ENCODE results near the gene MATN4.

The MATN4 gene

DNA sequence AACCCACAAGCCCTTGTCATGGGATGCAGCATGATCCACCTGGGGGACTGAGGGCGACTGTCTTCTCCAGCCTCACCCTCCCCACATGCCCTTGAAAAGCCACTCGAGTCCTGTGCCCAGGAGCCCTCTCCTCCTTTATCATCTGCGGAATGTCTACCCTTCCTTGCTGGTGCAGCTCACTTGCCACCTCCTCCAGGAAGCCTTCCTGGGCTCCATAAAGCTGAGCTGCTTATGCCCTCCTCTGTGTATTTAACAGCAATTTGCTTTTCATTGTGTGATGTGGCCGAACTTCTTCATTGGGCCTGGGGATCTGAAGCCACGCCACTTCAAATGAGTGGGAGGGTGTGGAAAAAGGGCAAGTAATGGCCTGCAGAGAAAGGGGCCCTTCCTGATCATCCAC lies 19.2 kb downstream of the MATN4 start:
- no peak for DNase-seq

DNA sequence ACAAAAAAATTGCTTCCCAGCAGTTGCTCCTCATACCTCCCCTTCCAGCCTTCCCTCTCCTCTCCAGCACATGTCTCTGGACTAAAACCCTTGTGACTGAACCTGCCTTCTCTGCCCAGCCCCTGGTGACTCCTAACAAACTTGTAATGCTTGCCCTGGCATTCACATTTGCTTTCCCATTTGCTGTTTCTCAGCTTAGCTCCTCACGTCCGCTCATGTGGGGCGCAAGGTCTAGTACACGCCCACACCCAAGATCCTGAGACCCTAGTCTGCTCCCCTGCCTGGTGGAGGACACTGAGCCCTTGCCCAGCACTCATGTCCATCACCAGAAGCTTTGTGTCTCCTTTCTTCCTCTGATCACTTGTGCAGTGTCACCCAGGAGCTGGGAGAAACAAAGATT lies 19.7 kb downstream of the MATN4 start:
- DNase-seq: no peak

DNA sequence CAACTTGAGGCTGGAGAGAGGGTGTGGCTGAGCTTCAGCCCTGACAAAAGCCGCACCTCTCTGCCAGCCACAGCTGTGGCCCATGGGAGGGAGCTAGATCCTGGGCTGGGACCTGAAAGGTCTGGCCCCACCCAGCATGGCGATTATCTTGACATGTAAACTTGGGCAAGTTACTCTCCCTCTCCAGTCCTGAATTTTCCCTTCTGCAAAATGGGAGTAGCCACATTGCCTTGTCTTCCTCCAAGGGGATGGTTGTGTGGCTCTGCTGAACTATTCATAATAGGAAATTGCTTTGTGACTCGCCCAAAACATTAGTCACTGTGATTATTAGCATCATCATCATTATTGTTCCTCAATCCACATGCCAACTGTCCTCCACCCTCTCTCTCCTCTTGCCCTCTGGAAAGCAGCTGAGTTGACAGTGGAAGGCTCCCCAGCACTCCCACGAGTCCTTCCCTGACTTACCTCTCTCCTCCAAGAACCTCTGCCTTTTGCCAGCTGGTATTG lies 24.5 kb downstream of the MATN4 start:
- DNase-seq: no peak

DNA sequence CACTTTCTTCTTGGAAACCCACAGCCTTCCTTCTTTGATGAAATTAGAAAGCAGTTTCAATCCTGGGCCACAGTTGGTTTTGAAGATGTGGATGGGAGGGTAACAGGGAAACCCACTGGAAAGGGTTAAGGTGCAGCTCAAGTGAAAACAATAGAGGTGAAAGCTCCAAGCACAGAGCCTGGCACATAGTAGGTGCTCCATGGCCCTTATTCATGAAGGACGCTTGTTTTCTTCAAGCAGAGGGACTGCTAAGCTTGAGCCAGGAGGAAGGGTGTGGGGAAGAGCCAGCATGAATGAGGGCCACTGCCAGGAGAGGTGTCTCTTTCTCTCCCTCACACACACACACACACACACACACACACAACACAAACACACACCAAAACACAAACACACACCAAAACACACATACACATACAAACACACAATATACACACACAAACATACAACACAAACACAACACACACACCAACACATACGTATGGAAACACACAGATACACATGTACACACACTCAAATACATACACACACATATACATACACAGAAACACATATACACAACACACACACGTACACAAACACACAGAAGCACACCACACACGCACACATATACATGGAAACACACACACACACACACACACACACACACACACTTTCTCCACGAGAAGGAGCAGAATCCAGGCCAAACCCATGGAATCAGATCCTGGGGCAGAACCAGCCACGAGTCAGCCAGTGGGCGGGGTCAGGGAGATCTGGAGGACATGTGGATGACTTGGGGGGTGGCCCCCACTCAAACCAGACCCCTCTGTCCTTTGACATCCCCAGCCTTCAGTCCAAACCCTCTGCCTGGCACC lies 25.2 kb downstream of the MATN4 start:
- DNase-seq: no peak

DNA sequence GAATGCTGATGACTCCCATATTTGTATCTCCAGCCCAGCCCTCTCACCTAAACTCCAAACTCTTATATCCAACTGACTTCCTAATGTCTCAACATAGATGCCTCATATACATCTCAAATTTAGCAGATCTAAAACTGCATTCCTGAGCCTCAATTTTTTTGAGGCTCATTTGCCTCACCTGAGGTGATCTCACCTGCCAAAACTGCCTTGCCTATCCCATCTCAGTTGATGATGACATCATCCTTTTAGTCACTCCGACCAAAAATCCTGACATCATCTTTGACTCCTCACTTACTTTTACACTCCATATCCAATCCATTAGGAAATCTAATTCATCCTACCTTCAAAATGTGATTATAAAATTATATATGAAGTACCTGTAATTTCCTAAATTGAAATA lies 28.1 kb downstream of the MATN4 start:
- DNase-seq: no peak

DNA sequence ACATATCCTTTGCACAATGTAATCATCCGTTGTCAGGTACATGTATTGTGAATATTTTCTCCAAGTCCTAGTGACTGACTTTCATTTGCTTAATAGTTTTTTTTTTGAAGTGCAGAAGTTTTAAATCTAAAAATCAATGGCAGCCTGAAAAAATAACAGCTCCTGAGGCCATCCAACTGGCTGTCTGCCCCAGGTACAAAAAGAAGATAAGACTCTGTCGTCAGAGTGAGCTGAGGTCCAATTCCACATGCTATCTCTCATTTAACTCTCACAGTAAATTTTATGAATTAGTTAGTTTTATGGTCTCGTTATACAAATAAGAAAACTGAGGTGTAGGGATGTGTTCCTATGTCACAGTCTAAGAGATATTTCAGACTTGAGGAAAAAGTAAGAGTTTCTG lies 32.8 kb downstream of the MATN4 start:
- no peak for DNase-seq

DNA sequence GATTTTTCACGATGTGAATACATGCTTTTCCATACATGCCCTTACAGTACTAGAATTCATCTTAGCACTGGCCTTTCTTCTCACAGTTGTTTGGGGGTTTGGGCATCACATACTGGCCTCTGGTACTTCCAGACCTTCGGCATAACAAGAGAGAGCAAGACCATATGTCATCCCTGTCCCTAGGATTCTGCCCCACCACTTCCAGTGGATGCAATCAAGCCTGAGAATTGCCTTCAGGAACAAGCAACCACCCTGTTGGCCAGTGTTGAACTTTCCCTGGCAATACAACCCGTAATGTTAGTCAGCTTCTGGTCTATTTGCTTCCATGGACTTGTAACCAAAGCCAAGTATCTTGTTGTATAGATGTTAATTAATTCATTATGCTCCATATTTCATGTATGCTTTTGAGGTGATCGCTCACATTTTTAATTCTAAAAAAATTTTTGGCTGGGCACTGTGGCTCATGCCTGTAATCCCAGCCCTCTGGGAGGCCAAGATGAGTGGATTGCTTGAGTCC lies 38.3 kb downstream of the MATN4 start:
- no peak for DNase-seq

DNA sequence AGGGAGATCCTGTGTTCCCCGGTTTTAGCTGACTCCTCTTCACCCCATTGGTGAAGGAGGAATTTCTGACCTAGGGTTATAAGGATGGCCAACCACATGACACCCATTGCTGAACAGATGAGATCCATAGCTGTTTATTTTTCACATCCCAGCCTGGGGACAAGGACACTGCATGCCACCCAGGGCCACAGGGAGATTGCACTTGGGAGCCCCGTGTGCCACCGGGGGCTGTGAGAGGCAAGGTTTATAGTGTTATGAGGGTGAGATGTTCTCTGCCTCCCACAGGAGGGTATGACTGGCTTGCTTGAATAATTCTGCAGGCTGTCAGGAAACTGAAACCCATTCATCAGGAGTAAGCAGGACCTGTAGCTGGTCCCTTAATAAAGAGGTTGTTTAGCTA lies 39.0 kb downstream of the MATN4 start:
- no peak for DNase-seq

DNA sequence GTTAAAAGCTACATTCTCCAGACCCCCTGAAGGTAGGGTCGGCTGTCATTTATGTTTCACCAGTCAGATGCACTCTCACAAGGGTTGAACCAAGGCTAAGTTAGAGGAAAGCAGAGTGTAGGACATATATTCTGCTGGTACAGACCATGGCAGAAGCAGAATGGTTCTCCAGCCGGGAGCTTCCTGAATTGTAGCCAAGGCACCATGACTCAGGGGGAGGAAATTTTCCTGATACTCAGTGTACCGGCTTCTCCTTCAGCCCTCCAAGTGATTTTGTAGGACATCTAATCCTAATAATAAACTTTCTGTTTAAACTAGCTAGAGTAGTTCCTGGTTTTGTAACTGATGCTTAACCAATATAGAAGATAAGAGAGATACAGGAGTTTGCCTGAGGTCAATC lies 39.6 kb downstream of the MATN4 start:
- DNase-seq: no peak

DNA sequence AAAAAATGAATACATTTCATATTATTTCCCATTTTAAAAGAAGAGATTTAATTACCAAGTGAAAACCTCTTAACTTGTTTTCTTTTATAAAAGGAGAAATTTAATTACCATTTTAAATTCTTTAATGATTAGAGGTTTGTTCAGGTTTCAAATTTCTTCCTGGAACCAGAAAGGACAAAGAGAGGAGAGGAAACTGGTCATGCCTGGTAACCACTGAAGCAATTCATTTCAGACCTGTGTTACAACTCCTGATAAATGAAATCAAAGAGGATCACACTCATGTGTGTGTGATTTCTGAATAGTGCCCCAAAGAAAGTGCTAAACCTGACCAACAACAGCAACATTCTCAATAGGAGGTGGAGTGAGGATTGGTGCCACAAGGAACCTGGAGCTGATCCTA lies 41.1 kb downstream of the MATN4 start:
- no peak for DNase-seq

DNA sequence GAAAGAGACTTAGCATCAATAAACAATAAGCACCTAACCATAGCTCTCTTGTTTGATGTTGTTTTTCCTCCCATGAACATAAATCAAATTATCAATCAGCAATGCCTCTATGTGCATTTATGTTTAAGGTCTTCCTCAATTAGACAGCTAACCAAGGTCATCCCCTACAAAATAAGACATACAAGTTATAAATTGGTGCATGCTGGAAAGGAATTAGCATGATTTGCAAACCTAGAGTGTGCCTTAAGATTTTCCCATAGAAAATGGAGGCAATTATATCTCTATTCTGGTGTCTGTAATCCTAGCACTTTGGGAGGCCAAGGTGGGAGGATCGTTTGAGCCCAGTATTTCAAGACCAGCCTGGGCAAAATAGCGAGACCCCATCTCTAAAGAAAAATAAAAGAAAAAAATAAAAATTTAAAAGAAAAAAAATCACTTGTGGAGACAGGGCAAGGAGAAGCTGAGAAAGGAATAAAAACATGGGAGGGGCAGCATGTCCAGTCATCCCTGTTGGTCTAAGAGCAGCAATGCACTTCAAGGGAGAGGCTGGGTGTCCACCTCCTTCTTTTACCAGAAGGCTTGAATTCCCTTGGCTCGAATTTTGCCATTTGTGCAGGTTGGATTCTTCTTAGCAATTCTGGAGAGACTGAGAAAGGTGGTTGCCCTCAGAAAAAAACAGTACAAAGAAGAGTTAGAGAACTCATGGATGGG lies 44.4 kb downstream of the MATN4 start:
- no peak for DNase-seq

DNA sequence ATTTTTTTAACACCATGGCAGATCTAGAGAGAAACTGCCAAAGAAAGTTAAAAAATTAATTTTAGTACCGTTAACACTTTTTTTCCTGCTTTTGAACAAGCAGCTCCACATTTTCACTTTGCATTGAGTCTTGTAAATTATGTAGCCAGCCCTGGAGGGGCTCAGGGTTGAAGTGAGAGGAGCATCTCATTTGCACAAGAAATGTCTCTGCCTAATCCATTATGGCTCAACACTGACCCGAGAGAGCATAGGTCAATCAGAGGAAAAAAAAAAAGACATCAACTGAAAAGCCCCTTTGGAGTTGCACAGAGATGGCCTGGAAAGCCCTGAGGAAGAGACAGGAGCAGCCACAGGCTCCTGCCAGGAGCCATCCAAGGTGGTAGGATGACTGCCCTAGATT lies 49.4 kb downstream of the MATN4 start:
- no peak for DNase-seq

DNA sequence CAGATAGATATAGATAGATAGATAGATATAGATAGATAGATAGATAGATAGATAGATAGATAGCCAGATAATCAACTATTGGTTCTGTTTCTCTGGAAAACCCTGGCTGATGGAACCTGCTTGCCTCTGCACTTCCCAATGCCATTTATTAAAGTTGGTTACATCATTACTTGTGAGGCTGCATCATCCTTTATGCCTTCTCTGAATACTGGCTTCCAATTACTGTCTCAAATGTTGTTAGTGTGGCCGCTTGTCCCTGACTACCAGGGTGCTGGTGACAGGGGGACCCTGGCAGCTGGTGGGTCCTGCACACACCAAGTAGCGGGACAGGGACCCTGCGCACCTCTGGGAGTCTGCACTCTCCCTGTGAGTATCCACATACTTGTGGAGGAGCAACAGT lies 49.8 kb downstream of the MATN4 start:
- no peak for DNase-seq

DNA sequence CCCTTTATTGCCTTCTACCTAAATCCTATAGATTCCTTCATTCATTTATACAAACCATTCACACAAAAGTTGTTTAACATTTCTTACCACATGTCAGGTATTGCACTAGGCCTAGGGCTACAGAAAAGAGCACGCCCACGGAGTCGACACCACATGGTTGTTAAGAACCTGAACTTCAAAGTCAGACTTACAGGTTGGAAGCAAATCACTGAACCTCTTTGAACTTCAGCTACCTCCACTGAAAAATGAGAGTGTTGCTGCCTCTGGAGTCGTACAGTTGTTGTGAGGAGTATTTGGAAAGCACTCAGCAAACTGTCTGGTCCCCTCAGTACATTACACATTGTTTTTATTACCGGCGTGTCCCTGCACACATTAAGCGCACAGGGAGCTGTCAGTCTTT lies 50.4 kb downstream of the MATN4 start:
- no peak for DNase-seq

DNA sequence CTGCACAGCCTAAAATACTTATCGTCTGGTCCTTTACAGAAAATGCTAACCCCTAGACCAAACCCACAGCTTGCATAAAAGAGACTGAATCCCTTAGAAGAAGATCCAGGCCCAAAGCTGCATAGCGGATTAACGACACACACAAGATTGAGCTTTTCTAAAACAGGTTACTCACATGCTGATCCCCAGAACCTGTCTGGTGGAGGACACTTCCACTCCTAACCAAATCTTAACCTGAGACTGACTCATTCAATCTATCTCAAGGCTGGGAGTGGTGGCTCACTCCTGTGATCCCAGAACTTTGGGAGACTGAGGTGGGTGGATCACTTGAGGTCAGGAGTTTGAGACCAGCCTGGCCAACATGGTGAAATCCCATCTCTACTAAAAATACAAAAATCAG lies 50.9 kb downstream of the MATN4 start:
- no peak for DNase-seq

DNA sequence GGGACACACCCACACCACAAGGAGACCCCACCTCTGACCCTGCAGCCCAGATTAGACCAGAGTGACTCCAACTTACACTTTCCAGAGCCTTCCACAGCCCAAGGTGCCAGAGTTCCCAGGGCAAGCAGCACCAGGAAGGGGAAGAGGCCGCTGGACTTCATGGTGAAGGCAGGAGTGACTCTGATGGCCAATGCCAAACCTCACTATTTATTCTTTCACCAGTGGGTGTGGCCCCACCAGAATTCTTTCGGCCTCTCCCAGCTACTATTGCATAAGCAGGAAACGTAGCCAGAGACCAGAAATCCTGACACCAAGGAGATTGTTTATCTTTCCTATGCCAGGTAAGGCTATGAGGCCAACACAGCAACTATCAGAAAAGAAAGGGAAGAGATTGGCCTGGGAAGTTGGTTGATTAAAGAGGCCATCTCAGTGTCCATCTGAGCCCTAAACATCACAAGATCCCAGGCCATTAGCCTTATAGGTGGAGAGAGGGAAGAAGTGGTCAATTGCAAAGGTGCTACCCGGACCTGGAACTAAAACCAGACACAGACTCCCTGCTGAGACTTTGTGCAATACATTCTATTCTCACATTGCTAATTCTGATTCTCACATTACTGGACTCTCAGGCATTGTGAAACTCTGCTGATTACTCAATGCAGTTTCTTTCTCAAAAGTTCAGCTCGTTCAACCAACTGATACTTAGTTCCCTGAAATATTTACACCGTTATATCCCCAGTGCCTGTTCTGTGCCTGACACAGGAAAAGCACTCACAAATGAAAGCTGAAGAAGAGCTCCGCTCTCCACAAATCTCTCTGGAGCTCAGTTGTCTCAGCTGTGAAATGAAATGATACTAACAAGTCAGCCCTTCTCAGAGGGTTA lies 53.5 kb downstream of the MATN4 start, which contains the start of gene SLPI:
SLPI (minus strand) TSS at position 182 of the 880 bp plus-strand sequence; CDS start at position 161, 21 bp downstream.
- peak; percentile 5 for DNase-seq

DNA sequence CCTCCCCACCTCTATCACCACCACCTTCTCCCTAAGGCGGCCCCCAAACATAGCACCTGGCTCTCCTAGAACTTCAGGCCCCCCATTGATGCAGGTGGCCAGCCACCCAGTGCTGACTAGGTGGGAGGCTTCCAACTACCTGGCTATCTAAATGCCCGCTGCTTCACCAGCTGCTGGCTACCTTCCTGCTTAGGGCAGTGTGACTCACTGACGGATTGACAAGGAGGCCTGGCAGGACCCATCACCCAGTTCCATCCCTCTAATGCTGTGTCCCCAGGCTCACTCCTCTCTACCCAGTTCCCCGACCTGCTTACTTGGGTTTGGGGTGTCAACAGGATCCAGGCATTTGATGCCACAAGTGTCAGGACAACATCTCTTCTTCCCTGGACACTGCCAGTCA lies 54.8 kb downstream of the MATN4 start:
- DNase-seq: no peak

DNA sequence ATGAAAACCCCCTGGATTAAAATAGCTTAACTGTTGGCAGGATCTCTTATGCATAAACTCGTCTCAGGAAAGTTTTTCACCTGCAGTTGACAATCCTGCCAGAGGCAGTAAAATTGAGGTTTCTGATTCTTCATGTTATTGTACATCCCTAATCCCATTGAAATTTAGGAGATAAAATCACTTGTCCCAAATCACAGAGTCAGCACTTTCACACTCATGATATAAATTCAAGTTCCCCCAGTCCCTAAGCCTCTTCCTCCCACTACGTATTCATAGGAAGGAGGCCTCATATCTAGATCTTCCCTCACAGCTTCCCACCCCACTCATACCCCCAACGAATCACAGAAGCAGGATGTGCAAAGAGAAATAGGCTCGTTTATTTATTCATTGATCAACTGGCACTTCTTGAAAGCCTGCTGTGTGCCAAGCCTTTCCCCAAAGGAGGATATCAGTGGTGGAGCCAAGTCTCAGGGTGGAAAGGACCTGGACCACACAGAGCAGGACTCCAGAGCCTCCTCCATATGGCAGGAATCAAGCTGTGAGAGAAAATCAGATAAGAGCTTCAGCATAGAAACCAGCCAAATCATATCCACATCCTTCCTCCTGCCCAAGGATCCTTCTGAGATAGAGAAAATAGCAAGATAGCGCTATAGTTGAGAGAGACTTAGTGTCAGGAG lies 56.1 kb downstream of the MATN4 start:
- no peak for DNase-seq

DNA sequence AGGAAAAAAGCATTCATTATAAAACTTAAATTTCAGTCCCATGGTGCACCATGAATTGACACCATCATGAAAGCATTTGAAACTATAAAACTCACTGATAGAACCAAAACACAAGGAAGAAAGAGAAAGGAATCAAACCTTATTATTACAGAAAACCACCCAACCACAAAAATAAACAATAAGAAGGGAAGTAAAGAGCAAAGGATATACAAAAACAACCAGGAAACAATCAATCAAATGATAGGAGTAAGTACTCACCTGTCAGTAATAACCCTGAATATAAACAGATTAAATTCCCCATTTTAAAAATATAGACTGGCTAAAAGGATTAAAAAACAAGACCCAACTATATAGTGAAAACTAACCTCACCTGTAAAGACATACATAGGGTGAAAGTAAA lies 59.5 kb downstream of the MATN4 start:
- no peak for DNase-seq

DNA sequence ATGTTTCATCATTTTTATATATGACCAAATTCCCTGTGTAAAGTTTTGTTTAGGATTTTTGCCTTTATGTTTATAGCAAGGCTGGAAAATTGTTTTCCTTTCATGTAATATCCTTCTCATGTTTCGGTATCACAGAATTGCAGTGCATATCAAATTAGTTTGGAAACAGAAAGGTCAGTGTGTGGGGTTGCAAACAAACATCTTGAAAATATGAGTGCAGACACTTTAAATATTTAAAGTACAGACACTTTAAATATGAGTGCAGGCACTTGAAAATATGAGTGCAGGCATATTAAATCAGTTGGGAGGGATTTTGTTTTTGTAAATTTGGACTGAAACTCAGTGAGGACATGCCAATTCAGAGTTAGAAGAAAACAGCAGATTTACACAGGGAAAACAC lies 60.2 kb downstream of the MATN4 start:
- DNase-seq: no peak

DNA sequence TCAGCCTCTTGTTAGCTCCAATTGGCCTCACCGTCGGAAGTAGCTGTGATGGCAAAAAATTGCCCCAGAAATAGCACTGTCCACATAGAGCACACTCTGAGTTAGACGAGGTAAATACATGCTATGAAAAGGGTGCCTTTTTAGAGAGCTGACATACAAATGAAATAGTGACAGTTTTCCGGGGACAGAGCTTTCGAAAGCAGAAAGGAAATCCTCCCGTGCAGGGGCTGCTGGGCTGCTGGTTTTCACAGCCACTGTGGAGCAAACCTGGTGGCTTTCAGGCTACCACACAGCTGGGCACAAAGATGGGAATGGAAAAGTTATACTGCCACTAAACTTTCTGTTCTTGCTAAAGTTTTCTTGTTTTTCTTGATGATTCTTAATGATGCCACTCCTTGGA lies 62.0 kb downstream of the MATN4 start:
- no peak for DNase-seq

Data from fibroblast of skin of right quadriceps (primary cell).